ENCODE measurements around the gene NEK5.
"Not testable (repeated sequence)": the region's sequence is repeated elsewhere in the genome, so short reads cannot be mapped to it uniquely, and the experiment has no call there.

NEK5 gene

DNA sequence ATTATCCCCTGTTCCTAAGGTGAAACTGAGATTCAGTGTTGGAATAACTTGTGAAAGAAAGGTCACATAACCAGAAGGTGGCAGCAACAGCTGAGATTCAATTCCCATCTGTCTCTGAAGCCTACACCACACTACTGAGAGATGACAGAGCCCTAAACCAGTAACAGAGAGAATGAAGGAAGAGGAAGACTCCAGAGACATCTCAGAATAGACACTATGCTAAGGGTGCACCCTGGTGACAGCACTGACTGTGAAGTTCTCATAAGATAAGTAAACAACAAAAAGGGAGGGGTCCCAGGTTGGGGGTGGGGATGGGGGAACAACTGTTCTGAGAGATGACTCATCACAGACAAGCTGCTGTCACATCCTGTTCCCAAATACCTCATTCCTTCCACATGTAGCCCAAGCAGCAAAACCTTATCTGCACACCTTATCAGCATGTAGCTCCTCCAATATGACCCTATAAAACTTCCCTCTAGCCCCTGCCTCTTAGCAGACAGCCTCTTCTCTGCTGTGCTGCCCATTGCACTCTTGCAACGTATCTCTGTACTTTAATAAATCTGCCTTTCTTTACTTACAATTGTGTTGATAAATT lies 57.8 kb downstream of the NEK5 start:
- H3K27me3 ChIP-seq (ENCODE audit: control insufficient read depth in 1 of 2, insufficient read depth in 2 of 2, low read length in 2 of 2), result no peaks in the 10 kb centered on the region
- H3K4me1 ChIP-seq (ENCODE audit: control insufficient read depth, insufficient read depth, low read length), result no peaks in the 10 kb centered on the region
- no peak overlapping the region for H3K27ac ChIP-seq (ENCODE audit: low read length)
- H3K9ac ChIP-seq (ENCODE audit: low read length in 2 of 2), result no peak overlapping the region
- no peak overlapping the region for H3K4me3 ChIP-seq (ENCODE audit: low read length in 2 of 2)
- H3K36me3 ChIP-seq (ENCODE audit: control insufficient read depth in 2 of 2, insufficient read depth in 2 of 2, low read length in 2 of 2), result no peaks in the 10 kb centered on the region
- H3K9me3 ChIP-seq (ENCODE audit: control insufficient read depth in 2 of 2, low read length in 2 of 2), result peaks cover 11 to 16% of the 10 kb centered on the region in 2 donors

DNA sequence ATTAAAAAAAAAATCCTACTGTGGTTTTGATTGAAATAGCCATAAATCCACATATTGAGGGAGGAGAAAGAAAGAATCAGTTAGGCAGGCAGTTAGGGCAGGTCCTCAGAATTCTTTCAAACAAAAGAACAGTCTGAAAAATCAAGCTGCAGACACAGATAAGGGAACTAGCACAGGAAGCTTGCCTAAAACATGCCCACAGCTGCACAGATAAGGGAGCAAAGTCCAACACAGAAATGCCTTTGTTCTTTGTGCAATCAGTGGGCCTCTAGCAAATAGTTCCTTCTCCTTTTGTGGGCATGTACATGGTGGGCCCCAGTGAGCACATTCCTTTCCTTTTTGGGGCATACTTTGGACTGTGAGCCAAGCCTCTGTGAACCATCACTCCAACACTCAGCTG lies 61.6 kb downstream of the NEK5 start:
- H3K9ac ChIP-seq (ENCODE audit: low read length in 2 of 2), result no peak overlapping the region
- no peaks in the 10 kb centered on the region for H3K27me3 ChIP-seq (ENCODE audit: control insufficient read depth in 1 of 2, insufficient read depth in 2 of 2, low read length in 2 of 2)
- no peak overlapping the region for H3K27ac ChIP-seq (ENCODE audit: low read length)
- H3K4me3 ChIP-seq (ENCODE audit: low read length in 2 of 2), result no peak overlapping the region
- peaks cover 11 to 18% of the 10 kb centered on the region in 2 donors for H3K9me3 ChIP-seq (ENCODE audit: control insufficient read depth in 2 of 2, low read length in 2 of 2)
- no peaks in the 10 kb centered on the region for H3K36me3 ChIP-seq (ENCODE audit: control insufficient read depth in 2 of 2, insufficient read depth in 2 of 2, low read length in 2 of 2)
- H3K4me1 ChIP-seq (ENCODE audit: control insufficient read depth, insufficient read depth, low read length), result no peaks in the 10 kb centered on the region

- no peaks in the 10 kb centered on the region for H3K36me3 ChIP-seq (ENCODE audit: control insufficient read depth in 2 of 2, insufficient read depth in 2 of 2, low read length in 2 of 2)
- peaks cover 0 to 5% of the 10 kb centered on the region in 2 donors for H3K9me3 ChIP-seq (ENCODE audit: control insufficient read depth in 2 of 2, low read length in 2 of 2)
- H3K4me3 ChIP-seq (ENCODE audit: low read length in 2 of 2), result no peak overlapping the region
- no peak overlapping the region for H3K9ac ChIP-seq (ENCODE audit: low read length in 2 of 2)
- H3K27me3 ChIP-seq (ENCODE audit: control insufficient read depth in 1 of 2, insufficient read depth in 2 of 2, low read length in 2 of 2), result no peaks in the 10 kb centered on the region
- no peak overlapping the region for H3K27ac ChIP-seq (ENCODE audit: low read length)
- H3K4me1 ChIP-seq (ENCODE audit: control insufficient read depth, insufficient read depth, low read length), result peaks cover 6% of the 10 kb centered on the region
Measured at GRCh38 chr13:52061587-52061986, 67.3 kb downstream of the NEK5 start.

DNA sequence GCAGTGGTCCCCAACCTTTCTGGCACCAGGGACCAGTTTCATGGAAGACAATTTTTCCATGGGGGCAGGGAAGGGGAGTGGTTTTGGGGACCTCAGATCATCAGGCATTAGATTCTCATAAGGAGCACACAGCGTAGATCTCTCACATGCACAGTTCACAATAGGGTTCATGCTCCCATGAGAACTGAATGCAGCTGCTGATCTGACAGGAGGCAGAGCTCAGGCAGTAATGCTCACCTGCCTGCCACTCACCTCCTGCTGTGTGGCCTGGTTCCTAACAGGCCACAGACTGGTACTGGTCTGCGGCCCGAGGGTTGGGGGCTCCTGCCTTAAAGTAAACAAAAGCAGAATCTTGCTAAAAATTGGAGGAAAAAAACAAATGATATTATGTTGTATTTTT lies 67.8 kb downstream of the NEK5 start:
- H3K27ac ChIP-seq (ENCODE audit: low read length); H3K4me1 ChIP-seq (ENCODE audit: control insufficient read depth, insufficient read depth, low read length); H3K27me3 ChIP-seq (ENCODE audit: control insufficient read depth in 1 of 2, insufficient read depth in 2 of 2, low read length in 2 of 2); H3K9me3 ChIP-seq (ENCODE audit: control insufficient read depth in 2 of 2, low read length in 2 of 2); H3K9ac ChIP-seq (ENCODE audit: low read length in 2 of 2); H3K4me3 ChIP-seq (ENCODE audit: low read length in 2 of 2); H3K36me3 ChIP-seq (ENCODE audit: control insufficient read depth in 2 of 2, insufficient read depth in 2 of 2, low read length in 2 of 2): not testable (repeated sequence)

- Histone ChIP-seq H3K9me3 (ENCODE audit: control insufficient read depth in 2 of 2, low read length in 2 of 2) (no peaks in the 10 kb centered on the region), H3K4me3 (ENCODE audit: low read length in 2 of 2) (no peak overlapping the region), H3K27ac (ENCODE audit: low read length) (no peak overlapping the region), H3K4me1 (ENCODE audit: control insufficient read depth, insufficient read depth, low read length) (no peaks in the 10 kb centered on the region), H3K27me3 (ENCODE audit: control insufficient read depth in 1 of 2, insufficient read depth in 2 of 2, low read length in 2 of 2) (no peaks in the 10 kb centered on the region), H3K36me3 (ENCODE audit: control insufficient read depth in 2 of 2, insufficient read depth in 2 of 2, low read length in 2 of 2) (no peaks in the 10 kb centered on the region), H3K9ac (ENCODE audit: low read length in 2 of 2) (no peak overlapping the region)
Measured at GRCh38 chr13:52053460-52053859, 75.4 kb downstream of the NEK5 start.

- Histone ChIP-seq H3K9me3 (ENCODE audit: control insufficient read depth in 2 of 2, low read length in 2 of 2) (no peaks in the 10 kb centered on the region), H3K4me1 (ENCODE audit: control insufficient read depth, insufficient read depth, low read length) (no peaks in the 10 kb centered on the region), H3K27me3 (ENCODE audit: control insufficient read depth in 1 of 2, insufficient read depth in 2 of 2, low read length in 2 of 2) (no peaks in the 10 kb centered on the region), H3K36me3 (ENCODE audit: control insufficient read depth in 2 of 2, insufficient read depth in 2 of 2, low read length in 2 of 2) (no peaks in the 10 kb centered on the region), H3K9ac (ENCODE audit: low read length in 2 of 2) (no peak overlapping the region), H3K4me3 (ENCODE audit: low read length in 2 of 2) (no peak overlapping the region), H3K27ac (ENCODE audit: low read length) (no peak overlapping the region)
Measured at GRCh38 chr13:52051400-52051799, 77.5 kb downstream of the NEK5 start.

GRCh38 chr13:52048516-52048915 lies 80.4 kb downstream of the NEK5 start:
- H3K4me3 ChIP-seq (ENCODE audit: low read length in 2 of 2), result no peak overlapping the region
- no peak overlapping the region for H3K9ac ChIP-seq (ENCODE audit: low read length in 2 of 2)
- no peaks in the 10 kb centered on the region for H3K4me1 ChIP-seq (ENCODE audit: control insufficient read depth, insufficient read depth, low read length)
- H3K27me3 ChIP-seq (ENCODE audit: control insufficient read depth in 1 of 2, insufficient read depth in 2 of 2, low read length in 2 of 2), result no peaks in the 10 kb centered on the region
- H3K9me3 ChIP-seq (ENCODE audit: control insufficient read depth in 2 of 2, low read length in 2 of 2), result no peaks in the 10 kb centered on the region
- H3K36me3 ChIP-seq (ENCODE audit: control insufficient read depth in 2 of 2, insufficient read depth in 2 of 2, low read length in 2 of 2), result no peaks in the 10 kb centered on the region
- H3K27ac ChIP-seq (ENCODE audit: low read length), result no peak overlapping the region

DNA sequence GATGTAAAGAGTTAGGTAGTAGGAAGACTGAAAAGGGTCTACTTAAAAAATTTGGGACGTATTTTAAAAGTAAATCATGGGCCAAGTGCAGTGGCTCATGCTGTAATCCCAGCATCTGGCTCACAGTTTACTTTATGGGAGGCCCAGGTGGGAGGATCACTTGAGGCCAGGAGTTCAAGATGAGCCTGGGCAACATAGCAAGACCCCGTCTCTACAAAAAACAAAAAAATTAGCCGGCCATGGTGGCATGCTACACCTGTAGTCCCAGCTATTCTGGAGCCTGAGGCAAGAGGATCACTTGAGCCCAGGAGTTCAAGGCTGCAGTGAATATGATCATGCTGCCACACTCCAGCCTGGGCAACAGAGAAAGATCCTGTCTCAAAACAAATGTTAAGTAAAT lies 81.4 kb downstream of the NEK5 start:
- Histone ChIP-seq H3K27ac (ENCODE audit: low read length) (no peak overlapping the region), H3K9me3 (ENCODE audit: control insufficient read depth in 2 of 2, low read length in 2 of 2) (no peaks in the 10 kb centered on the region), H3K4me3 (ENCODE audit: low read length in 2 of 2) (no peak overlapping the region), H3K27me3 (ENCODE audit: control insufficient read depth in 1 of 2, insufficient read depth in 2 of 2, low read length in 2 of 2) (no peaks in the 10 kb centered on the region), H3K9ac (ENCODE audit: low read length in 2 of 2) (no peak overlapping the region), H3K36me3 (ENCODE audit: control insufficient read depth in 2 of 2, insufficient read depth in 2 of 2, low read length in 2 of 2) (no peaks in the 10 kb centered on the region), H3K4me1 (ENCODE audit: control insufficient read depth, insufficient read depth, low read length) (no peaks in the 10 kb centered on the region)

GRCh38 chr13:52043675-52044074 lies 85.2 kb downstream of the NEK5 start:
- no peaks in the 10 kb centered on the region for H3K27me3 ChIP-seq (ENCODE audit: control insufficient read depth in 1 of 2, insufficient read depth in 2 of 2, low read length in 2 of 2)
- no peaks in the 10 kb centered on the region for H3K36me3 ChIP-seq (ENCODE audit: control insufficient read depth in 2 of 2, insufficient read depth in 2 of 2, low read length in 2 of 2)
- no peaks in the 10 kb centered on the region for H3K9me3 ChIP-seq (ENCODE audit: control insufficient read depth in 2 of 2, low read length in 2 of 2)
- H3K4me3 ChIP-seq (ENCODE audit: low read length in 2 of 2), result no peak overlapping the region
- H3K4me1 ChIP-seq (ENCODE audit: control insufficient read depth, insufficient read depth, low read length), result no peaks in the 10 kb centered on the region
- no peak overlapping the region for H3K27ac ChIP-seq (ENCODE audit: low read length)
- no peak overlapping the region for H3K9ac ChIP-seq (ENCODE audit: low read length in 2 of 2)

- Histone ChIP-seq H3K36me3 (ENCODE audit: control insufficient read depth in 2 of 2, insufficient read depth in 2 of 2, low read length in 2 of 2) (no peaks in the 10 kb centered on the region), H3K9me3 (ENCODE audit: control insufficient read depth in 2 of 2, low read length in 2 of 2) (no peaks in the 10 kb centered on the region), H3K27me3 (ENCODE audit: control insufficient read depth in 1 of 2, insufficient read depth in 2 of 2, low read length in 2 of 2) (no peaks in the 10 kb centered on the region), H3K9ac (ENCODE audit: low read length in 2 of 2) (no peak overlapping the region), H3K4me3 (ENCODE audit: low read length in 2 of 2) (no peak overlapping the region), H3K27ac (ENCODE audit: low read length) (no peak overlapping the region), H3K4me1 (ENCODE audit: control insufficient read depth, insufficient read depth, low read length) (no peaks in the 10 kb centered on the region)
Measured at GRCh38 chr13:52036037-52036436, 92.8 kb downstream of the NEK5 start.

DNA sequence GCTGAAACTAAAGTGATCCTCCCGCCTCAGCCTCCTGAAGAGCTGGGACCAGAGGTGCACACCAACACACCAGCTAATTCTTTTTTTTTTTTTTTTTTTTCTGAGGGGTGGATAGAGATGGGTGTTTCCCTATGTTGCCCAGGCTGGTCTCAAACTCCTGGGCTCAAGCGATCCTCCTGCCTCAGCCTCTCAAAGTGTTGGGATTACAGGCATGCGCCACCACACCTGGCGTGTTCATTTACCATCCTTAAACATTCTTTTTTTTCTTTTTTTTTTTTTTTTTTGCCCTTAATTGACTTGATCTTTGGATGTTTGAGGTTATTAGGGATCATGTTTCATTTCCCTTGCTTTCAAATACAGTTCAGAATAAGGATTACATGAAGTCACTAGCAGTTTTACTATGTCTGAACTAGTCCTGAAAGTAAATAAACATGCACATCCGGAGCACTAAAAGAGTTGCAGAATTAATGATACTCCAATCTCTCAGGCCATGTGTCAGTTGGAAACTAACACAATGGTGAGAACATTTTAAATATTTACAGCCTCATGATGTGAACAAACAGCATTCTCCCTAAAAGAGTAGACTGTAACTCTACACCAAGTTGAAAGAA lies 94.2 kb downstream of the NEK5 start:
- H3K9me3 ChIP-seq (ENCODE audit: control insufficient read depth in 2 of 2, low read length in 2 of 2), result no peaks in the 10 kb centered on the region
- H3K36me3 ChIP-seq (ENCODE audit: control insufficient read depth in 2 of 2, insufficient read depth in 2 of 2, low read length in 2 of 2), result no peaks in the 10 kb centered on the region
- H3K4me3 ChIP-seq (ENCODE audit: low read length in 2 of 2), result no peak overlapping the region
- no peaks in the 10 kb centered on the region for H3K27me3 ChIP-seq (ENCODE audit: control insufficient read depth in 1 of 2, insufficient read depth in 2 of 2, low read length in 2 of 2)
- no peak overlapping the region for H3K9ac ChIP-seq (ENCODE audit: low read length in 2 of 2)
- H3K27ac ChIP-seq (ENCODE audit: low read length), result no peak overlapping the region
- H3K4me1 ChIP-seq (ENCODE audit: control insufficient read depth, insufficient read depth, low read length), result no peaks in the 10 kb centered on the region

All from stomach smooth muscle (tissue), 2 donors.